C4-2B (cell line): ENCODE data around the gene LRSAM1.

Experiments
- CTCF ChIP-seq: fragments of 450-650 bp; conservative IDR thresholded peaks from 2 replicates; pipeline ENCODE4 v1.5.1; 2017; ENCODE audit warnings: mild to moderate bottlenecking
- ZFX ChIP-seq: fragments of 450-650 bp; IDR thresholded peaks from 2 replicates; pipeline ENCODE4 v1.6.1; 2017

GRCh38 chr9:127509261-127509954, 58.1 kb downstream of the LRSAM1 start:
- TF ChIP-seq CTCF = no peak
- TF ChIP-seq ZFX = no peak
